ENCODE results near the gene RRP15.
A peak's percentile ranks its signal among the peaks of the same experiment; 100 is the strongest.

The RRP15 gene

DNA sequence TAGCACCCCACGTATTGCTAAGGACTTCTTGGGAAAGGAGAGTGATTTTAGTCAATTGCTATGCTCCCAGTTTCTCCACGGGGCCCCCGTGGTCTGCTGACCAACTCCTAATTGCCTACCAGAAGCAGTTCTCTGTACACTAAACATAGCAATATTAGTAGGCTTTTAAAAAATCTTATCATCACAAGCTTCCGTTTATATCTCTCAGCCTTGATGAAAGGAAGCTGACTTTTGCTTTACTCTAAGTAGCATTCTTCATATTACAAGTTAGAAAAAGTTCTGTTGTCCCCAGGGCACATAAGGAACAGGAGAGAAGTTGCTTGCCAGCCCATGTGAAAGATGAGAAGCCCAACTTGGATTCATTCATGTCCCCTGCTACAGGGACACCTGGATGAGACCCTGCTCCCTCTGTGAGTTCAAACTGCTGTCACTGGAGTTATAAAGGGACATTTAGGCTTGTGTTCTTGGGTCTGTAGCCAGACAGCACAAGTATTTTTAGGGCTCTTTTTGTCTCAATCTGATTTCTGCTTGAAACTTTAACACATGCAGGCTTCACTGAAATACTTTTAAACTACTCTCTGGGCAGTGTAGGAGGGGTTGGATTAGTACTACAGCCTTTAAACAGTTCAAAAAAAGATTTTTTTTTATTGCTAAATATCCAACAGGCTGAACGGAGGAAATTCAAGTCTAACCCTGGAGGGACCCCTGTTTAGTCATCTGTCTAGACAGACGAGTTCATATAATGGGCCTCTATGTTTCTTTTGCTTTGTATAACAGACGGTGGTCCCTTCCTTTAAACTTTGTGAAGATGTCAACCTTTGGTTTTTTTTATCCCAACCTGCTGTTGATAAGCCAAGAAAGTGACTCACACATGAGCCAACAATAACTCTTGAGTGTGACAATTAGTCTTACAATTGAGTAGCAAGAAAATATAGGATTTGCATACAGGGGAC, 89.6 kb downstream of the RRP15 start:
- Histone ChIP-seq H3K36me3 (ENCODE audit: control insufficient read depth in 2 of 2, insufficient read depth in 2 of 2, low read length in 2 of 2) (no peaks in the 10 kb centered on the region), H3K4me1 (ENCODE audit: control insufficient read depth, insufficient read depth, low read length) (peaks cover 39% of the 10 kb centered on the region), H3K4me3 (ENCODE audit: low read length in 2 of 2) (peak overlapping the region; percentile 20 to 22), H3K9me3 (ENCODE audit: control insufficient read depth in 2 of 2, low read length in 2 of 2) (no peaks in the 10 kb centered on the region), H3K27ac (ENCODE audit: low read length) (peak overlapping the region; percentile 24), H3K27me3 (ENCODE audit: control insufficient read depth in 1 of 2, insufficient read depth in 2 of 2, low read length in 2 of 2) (no peaks in the 10 kb centered on the region), H3K9ac (ENCODE audit: low read length in 2 of 2) (peak overlapping the region in 1 of 2 donors; percentile 42)

DNA sequence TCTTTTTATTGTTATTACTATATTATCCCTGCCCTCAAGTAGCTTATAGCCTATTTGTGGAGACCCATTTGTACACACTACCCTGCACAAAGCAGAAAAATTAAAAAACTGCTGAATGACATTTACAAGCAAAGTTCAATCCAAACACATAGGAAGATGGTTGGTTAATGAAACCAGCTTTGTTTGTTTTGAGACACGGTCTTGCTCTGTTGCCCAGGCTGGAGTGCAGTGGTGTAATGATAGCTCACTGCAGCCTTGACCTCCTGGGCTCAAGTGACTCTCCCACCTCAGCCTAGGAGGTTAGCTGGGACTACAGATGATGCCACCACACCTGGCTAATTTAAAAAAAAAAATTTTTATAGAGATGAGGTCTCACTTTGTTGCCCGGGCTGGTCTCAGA, 91.6 kb downstream of the RRP15 start:
- no peak overlapping the region for H3K9ac ChIP-seq (ENCODE audit: low read length in 2 of 2)
- H3K4me3 ChIP-seq (ENCODE audit: low read length in 2 of 2): no peak overlapping the region
- H3K36me3 ChIP-seq (ENCODE audit: control insufficient read depth in 2 of 2, insufficient read depth in 2 of 2, low read length in 2 of 2): no peaks in the 10 kb centered on the region
- peaks cover 40% of the 10 kb centered on the region for H3K4me1 ChIP-seq (ENCODE audit: control insufficient read depth, insufficient read depth, low read length)
- H3K27me3 ChIP-seq (ENCODE audit: control insufficient read depth in 1 of 2, insufficient read depth in 2 of 2, low read length in 2 of 2): no peaks in the 10 kb centered on the region
- no peaks in the 10 kb centered on the region for H3K9me3 ChIP-seq (ENCODE audit: control insufficient read depth in 2 of 2, low read length in 2 of 2)
- no peak overlapping the region for H3K27ac ChIP-seq (ENCODE audit: low read length)

DNA sequence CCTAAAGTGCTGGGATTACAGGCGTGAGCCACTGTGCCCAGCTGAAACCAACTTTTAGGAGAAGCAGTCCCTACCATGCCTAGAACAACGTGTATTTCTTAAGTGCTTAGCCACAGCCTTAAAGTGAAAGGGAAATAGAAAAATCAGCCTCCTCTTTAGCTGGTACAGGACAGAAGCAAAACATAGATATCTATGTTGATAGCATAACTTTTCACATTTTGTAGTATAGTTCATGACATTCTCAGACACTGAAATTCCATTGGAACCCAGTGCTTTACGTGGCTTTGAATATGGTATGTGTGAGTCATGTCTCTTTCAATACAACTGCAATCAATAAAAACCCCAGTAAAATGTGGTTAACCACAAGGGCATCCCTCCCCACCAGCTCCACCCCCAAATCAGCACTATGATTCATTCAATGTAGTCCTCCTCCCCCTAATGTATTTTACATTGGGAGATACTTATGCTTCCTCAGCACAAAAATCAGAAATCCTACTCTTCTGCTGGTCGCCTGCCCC, 92.1 kb downstream of the RRP15 start:
- Histone ChIP-seq H3K4me3 (ENCODE audit: low read length in 2 of 2) (no peak overlapping the region), H3K27me3 (ENCODE audit: control insufficient read depth in 1 of 2, insufficient read depth in 2 of 2, low read length in 2 of 2) (no peaks in the 10 kb centered on the region), H3K27ac (ENCODE audit: low read length) (no peak overlapping the region), H3K36me3 (ENCODE audit: control insufficient read depth in 2 of 2, insufficient read depth in 2 of 2, low read length in 2 of 2) (no peaks in the 10 kb centered on the region), H3K9me3 (ENCODE audit: control insufficient read depth in 2 of 2, low read length in 2 of 2) (no peaks in the 10 kb centered on the region), H3K9ac (ENCODE audit: low read length in 2 of 2) (no peak overlapping the region), H3K4me1 (ENCODE audit: control insufficient read depth, insufficient read depth, low read length) (peaks cover 35% of the 10 kb centered on the region)

DNA sequence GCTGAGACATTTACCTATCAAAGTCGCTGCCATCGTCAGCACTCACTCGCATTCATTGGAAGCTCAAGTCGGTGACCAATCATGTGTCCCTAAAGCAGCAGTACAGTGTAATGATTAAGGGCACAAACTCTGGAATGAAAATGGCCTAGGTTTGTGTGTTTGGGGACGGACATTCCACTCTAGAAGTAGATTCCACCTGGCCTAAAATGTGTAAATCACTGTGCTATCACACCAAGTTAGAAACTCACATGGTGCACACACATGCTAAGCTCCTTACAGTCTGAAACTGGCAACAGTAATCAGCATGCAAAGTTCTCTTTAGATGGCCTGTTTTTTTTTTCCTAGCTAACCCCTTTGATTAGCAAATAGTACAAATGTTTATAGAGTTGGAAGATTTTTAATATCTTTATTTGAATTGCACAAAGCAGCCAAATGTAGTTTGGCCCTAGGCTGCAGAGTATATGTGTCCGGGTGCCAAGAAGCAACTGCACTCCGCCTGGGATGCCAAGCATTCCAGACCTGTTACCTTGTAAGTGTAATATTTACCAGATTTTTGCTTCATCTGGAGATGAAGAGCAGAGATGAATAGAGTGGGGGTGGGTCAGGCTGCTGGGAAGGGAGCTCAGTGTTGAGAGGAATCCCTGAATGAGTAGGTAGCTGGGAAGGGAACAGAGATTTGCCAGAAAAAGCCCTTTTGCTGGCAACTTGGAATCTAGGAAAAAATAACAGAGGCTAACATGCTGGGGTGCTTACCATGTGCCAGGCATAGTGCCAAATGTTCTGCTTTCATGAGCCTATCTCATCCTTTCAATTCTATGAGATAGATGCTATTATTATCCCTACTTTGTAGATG, 95.3 kb downstream of the RRP15 start:
- Histone ChIP-seq H3K27me3 (ENCODE audit: control insufficient read depth in 1 of 2, insufficient read depth in 2 of 2, low read length in 2 of 2) (no peaks in the 10 kb centered on the region), H3K36me3 (ENCODE audit: control insufficient read depth in 2 of 2, insufficient read depth in 2 of 2, low read length in 2 of 2) (no peaks in the 10 kb centered on the region), H3K9me3 (ENCODE audit: control insufficient read depth in 2 of 2, low read length in 2 of 2) (no peaks in the 10 kb centered on the region), H3K4me1 (ENCODE audit: control insufficient read depth, insufficient read depth, low read length) (peaks cover 21% of the 10 kb centered on the region), H3K9ac (ENCODE audit: low read length in 2 of 2) (peak overlapping the region in 1 of 2 donors; percentile 41), H3K27ac (ENCODE audit: low read length) (no peak overlapping the region), H3K4me3 (ENCODE audit: low read length in 2 of 2) (no peak overlapping the region)

DNA sequence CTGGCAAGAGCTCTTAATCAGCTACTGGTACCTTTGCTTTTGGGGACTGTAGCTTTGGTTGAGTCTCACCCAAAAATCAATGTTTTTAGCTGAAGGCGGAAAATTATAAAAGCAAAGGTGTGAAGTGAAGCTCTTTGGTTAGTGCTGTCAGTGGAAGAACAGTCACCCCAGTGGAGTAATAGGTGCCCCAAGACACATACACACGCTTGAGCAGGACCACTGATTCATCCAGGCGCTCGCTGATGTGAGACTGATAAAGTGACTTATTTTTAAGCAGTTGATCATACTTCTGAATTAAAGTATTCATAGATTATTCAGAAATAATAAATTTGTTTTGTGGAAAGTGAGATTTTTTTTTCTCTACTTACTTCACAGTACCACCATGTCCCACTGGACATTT, 97.2 kb downstream of the RRP15 start:
- no peaks in the 10 kb centered on the region for H3K36me3 ChIP-seq (ENCODE audit: control insufficient read depth in 2 of 2, insufficient read depth in 2 of 2, low read length in 2 of 2)
- H3K27ac ChIP-seq (ENCODE audit: low read length): no peak overlapping the region
- H3K27me3 ChIP-seq (ENCODE audit: control insufficient read depth in 1 of 2, insufficient read depth in 2 of 2, low read length in 2 of 2): no peaks in the 10 kb centered on the region
- H3K4me1 ChIP-seq (ENCODE audit: control insufficient read depth, insufficient read depth, low read length): peaks cover 20% of the 10 kb centered on the region
- H3K9me3 ChIP-seq (ENCODE audit: control insufficient read depth in 2 of 2, low read length in 2 of 2): no peaks in the 10 kb centered on the region
- no peak overlapping the region for H3K4me3 ChIP-seq (ENCODE audit: low read length in 2 of 2)
- H3K9ac ChIP-seq (ENCODE audit: low read length in 2 of 2): no peak overlapping the region

DNA sequence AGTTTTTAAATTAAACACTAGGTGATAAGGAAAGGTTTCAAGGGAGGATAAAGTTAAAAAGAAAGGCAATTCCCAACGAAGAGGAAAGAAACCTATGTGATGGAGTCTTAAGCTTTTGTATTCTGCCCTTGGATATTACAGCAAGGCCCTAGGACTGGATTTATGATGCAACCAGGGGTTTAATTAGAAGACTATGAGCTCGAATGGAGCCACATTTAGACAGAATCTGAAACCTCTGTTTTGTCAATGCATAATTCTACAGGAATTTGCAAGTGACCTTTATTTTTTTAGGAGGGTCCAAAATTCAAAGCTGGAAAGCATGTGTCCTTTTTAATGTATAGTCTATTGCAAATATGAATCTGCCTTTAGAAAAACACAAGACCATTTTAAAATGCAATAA, 98.0 kb downstream of the RRP15 start:
- Histone ChIP-seq H3K4me3 (ENCODE audit: low read length in 2 of 2) (no peak overlapping the region), H3K4me1 (ENCODE audit: control insufficient read depth, insufficient read depth, low read length) (peaks cover 15% of the 10 kb centered on the region), H3K36me3 (ENCODE audit: control insufficient read depth in 2 of 2, insufficient read depth in 2 of 2, low read length in 2 of 2) (no peaks in the 10 kb centered on the region), H3K27ac (ENCODE audit: low read length) (no peak overlapping the region), H3K9me3 (ENCODE audit: control insufficient read depth in 2 of 2, low read length in 2 of 2) (no peaks in the 10 kb centered on the region), H3K27me3 (ENCODE audit: control insufficient read depth in 1 of 2, insufficient read depth in 2 of 2, low read length in 2 of 2) (no peaks in the 10 kb centered on the region), H3K9ac (ENCODE audit: low read length in 2 of 2) (no peak overlapping the region)

DNA sequence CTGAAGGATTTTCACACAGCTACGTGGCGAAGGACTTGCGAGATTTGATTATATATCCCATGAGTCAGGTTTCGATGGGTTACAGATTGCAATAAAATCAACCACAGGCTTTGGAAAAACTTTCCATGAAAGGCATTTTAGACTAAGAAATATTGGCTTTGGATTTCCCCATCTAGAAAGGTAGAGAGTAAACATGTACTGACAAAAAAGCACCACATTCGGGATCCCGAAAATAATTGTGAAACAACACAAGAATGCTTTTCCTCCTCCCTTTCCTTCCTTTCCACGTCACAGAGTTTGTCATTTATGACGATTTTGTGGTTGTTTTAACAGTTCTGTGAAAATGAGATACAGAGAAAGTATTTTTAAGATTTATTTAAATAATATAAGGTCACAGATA, 98.6 kb downstream of the RRP15 start:
- H3K27me3 ChIP-seq (ENCODE audit: control insufficient read depth in 1 of 2, insufficient read depth in 2 of 2, low read length in 2 of 2): no peaks in the 10 kb centered on the region
- H3K27ac ChIP-seq (ENCODE audit: low read length): no peak overlapping the region
- H3K9me3 ChIP-seq (ENCODE audit: control insufficient read depth in 2 of 2, low read length in 2 of 2): no peaks in the 10 kb centered on the region
- H3K4me1 ChIP-seq (ENCODE audit: control insufficient read depth, insufficient read depth, low read length): peaks cover 15% of the 10 kb centered on the region
- H3K9ac ChIP-seq (ENCODE audit: low read length in 2 of 2): no peak overlapping the region
- H3K36me3 ChIP-seq (ENCODE audit: control insufficient read depth in 2 of 2, insufficient read depth in 2 of 2, low read length in 2 of 2): no peaks in the 10 kb centered on the region
- no peak overlapping the region for H3K4me3 ChIP-seq (ENCODE audit: low read length in 2 of 2)

DNA sequence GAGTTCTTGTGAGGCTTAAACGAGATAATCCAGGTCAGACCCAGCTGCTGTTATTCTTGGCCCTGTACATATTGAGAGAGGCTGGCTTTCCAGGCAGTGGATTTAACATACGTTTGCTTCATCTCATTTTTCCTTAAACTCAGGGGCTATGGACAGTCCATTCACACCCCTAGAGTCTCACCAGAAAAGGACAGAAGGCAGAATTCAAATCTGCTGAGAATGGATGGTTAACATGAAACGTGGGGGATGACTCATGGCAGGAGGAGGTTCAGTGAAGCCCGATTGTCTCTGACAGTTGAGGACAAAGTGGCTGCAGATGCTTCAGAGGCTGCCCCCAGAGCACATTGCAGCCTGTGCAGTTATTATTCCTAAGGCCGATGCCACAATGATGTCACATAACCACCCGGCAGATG, 99.5 kb downstream of the RRP15 start:
- no peak overlapping the region for H3K27ac ChIP-seq (ENCODE audit: low read length)
- no peak overlapping the region for H3K9ac ChIP-seq (ENCODE audit: low read length in 2 of 2)

More for the DNA sequence above, 99.5 kb downstream of the RRP15 start:
- peaks cover 17% of the 10 kb centered on the region for H3K4me1 ChIP-seq (ENCODE audit: control insufficient read depth, insufficient read depth, low read length)
- no peaks in the 10 kb centered on the region for H3K27me3 ChIP-seq (ENCODE audit: control insufficient read depth in 1 of 2, insufficient read depth in 2 of 2, low read length in 2 of 2)
- H3K4me3 ChIP-seq (ENCODE audit: low read length in 2 of 2): no peak overlapping the region
- no peaks in the 10 kb centered on the region for H3K36me3 ChIP-seq (ENCODE audit: control insufficient read depth in 2 of 2, insufficient read depth in 2 of 2, low read length in 2 of 2)
- H3K9me3 ChIP-seq (ENCODE audit: control insufficient read depth in 2 of 2, low read length in 2 of 2): no peaks in the 10 kb centered on the region

Measured in stomach smooth muscle (tissue), 2 donors.